HCT116 (cell line): Measurements from ENCODE around the gene SH3GL2. TPM values are rescaled to one million over a fixed set of nuclear protein-coding genes. Genes with fewer than 3 reads are reported as not detected.

Source experiments
- ATAC-seq: fragments of 200-7000 bp; cut with Tn5 transposase; 2 replicates; pipeline ENCODE4 v1.9.1; 2020; ENCODE audit warnings: mild to moderate bottlenecking, moderate library complexity
- BruUV-seq: library from RNA; stranded (reverse); fragments of 400-500 nt; replicated peaks from 2 replicates; lab custom pipeline; 2021; lab: Mats Ljungman, UMichigan
- CTCF ChIA-PET: fragments of 300-600 bp; sonication (Branson Sonifier 250); formaldehyde crosslinking; loops from one replicate; lab custom pipeline; 2021; ENCODE audit warnings: antibody characterized with exemption; lab: Charles Lee
- POLR2A ChIA-PET: fragments of 300-600, 350-600 bp; sonication (Branson Sonifier 250); formaldehyde crosslinking; loops from one replicate; lab custom pipeline; 2021; ENCODE audit warnings: antibody characterized with exemption; lab: Charles Lee
- RAD21 ChIA-PET, 2 experiments: fragments of 300-600 bp; sonication (Branson Sonifier 250); formaldehyde crosslinking; loops; one replicate each; lab custom pipeline; 2023; ENCODE audit warnings: low total read pairs in 2 of 2; ENCODE audit not compliant: uncharacterized antibody in 2 of 2, unreplicated experiment in 2 of 2, low non-redundant PET in 1 of 2; lab: Charles Lee
- DNase-seq: peaks from one replicate; pipeline ENCODE4 v3.0.0-alpha.2; 2010; ENCODE audit warnings: low read depth, low spot score
- H2AFZ ChIP-seq: fragments of 200-600 bp; shearing (Covaris generic), sonication (generic); 2 replicates; pipeline ENCODE4 v1.6.1; 2017; ENCODE audit warnings: low read depth, mixed run types, mixed read lengths, antibody characterized with exemption, low read length; ENCODE audit not compliant: poor library complexity, severe bottlenecking
- H3K27ac ChIP-seq: 2 replicates; pipeline ENCODE4 v1.5.1; 2012; ENCODE audit warnings: low read depth, low read length
- H3K27me3 ChIP-seq: fragments of 200-600 bp; sonication (generic); 2 replicates; pipeline ENCODE4 v1.6.1; 2016; ENCODE audit warnings: mixed run types, low read length, mixed read lengths; ENCODE audit not compliant: insufficient read depth
- H3K36me3 ChIP-seq, 2 experiments: fragments of 200-500 bp in 1 of 2; fragments of 200-600 bp in 1 of 2; sonication (Bioruptor generic) in 1 of 2; sonication (generic) in 1 of 2; 2 replicates each; pipeline versions ENCODE4 v1.5.1 to v1.6.1; 2014 to 2016; ENCODE audit warnings: low read length in 2 of 2, inconsistent platforms in 1 of 2, mixed read lengths in 1 of 2, mixed run types in 1 of 2; ENCODE audit not compliant: insufficient read depth in 2 of 2, control insufficient read depth in 1 of 2
- H3K4me1 ChIP-seq, 2 experiments: fragments of 200-600 bp in 1 of 2; sonication (generic) in 1 of 2; 2 replicates each; pipeline versions ENCODE4 v1.5.1 to v1.6.1; 2012 to 2017; ENCODE audit warnings: low read length in 2 of 2, inconsistent platforms in 1 of 2, mild to moderate bottlenecking in 1 of 2, mixed read lengths in 1 of 2, mixed run types in 1 of 2, moderate library complexity in 1 of 2; ENCODE audit not compliant: insufficient read depth in 2 of 2, control insufficient read depth in 1 of 2
- H3K4me2 ChIP-seq: fragments of 200-600 bp; sonication (generic); 2 replicates; pipeline ENCODE4 v1.6.1; 2017; ENCODE audit warnings: mixed run types, low read length, mixed read lengths
- H3K4me3 ChIP-seq, 2 experiments: fragments of 200-600 bp in 1 of 2; sonication (generic) in 1 of 2; replicated peaks in 1 of 2; 2 replicates each; pipeline ENCODE4 v1.5.1; 2011 to 2016; ENCODE audit warnings: low read length in 2 of 2, control low read depth in 1 of 2, low read depth in 1 of 2, mild to moderate bottlenecking in 1 of 2, mixed read lengths in 1 of 2, mixed run types in 1 of 2
- H3K79me2 ChIP-seq: fragments of 200-600 bp; sonication (generic); 2 replicates; pipeline ENCODE4 v1.6.1; 2017; ENCODE audit warnings: mild to moderate bottlenecking, mixed run types, low read length, moderate library complexity, mixed read lengths; ENCODE audit not compliant: insufficient read depth
- H3K9ac ChIP-seq: fragments of 200-600 bp; sonication (generic); 2 replicates; pipeline ENCODE4 v1.6.1; 2016; ENCODE audit warnings: low read length, mixed read lengths
- H3K9me2 ChIP-seq: fragments of 200-600 bp; sonication (generic), shearing (Covaris generic); 2 replicates; pipeline ENCODE4 v1.6.1; 2017; ENCODE audit warnings: mixed run types, mild to moderate bottlenecking, moderate library complexity; ENCODE audit not compliant: insufficient read depth
- H3K9me3 ChIP-seq, 2 experiments: fragments of 200-500 bp in 1 of 2; fragments of 200-600 bp in 1 of 2; sonication (Bioruptor generic) in 1 of 2; sonication (generic) in 1 of 2; 2 replicates each; pipeline ENCODE4 v1.6.1; 2014 to 2017; ENCODE audit warnings: low read length in 2 of 2, mixed read lengths in 2 of 2, inconsistent platforms in 1 of 2, low read depth in 1 of 2, mild to moderate bottlenecking in 1 of 2, mixed run types in 1 of 2, moderate library complexity in 1 of 2; ENCODE audit not compliant: control insufficient read depth in 1 of 2, insufficient read depth in 1 of 2
- H4K20me1 ChIP-seq: fragments of 200-600 bp; sonication (generic), shearing (Covaris generic); 2 replicates; pipeline ENCODE4 v1.6.1; 2017; ENCODE audit warnings: mixed run types, mild to moderate bottlenecking, moderate library complexity; ENCODE audit not compliant: insufficient read depth
- CBX3 ChIP-seq: IDR thresholded peaks from 2 replicates; pipeline ENCODE4 v1.6.1; 2012; ENCODE audit warnings: low read depth
- ELF1 ChIP-seq: IDR thresholded peaks from 2 replicates; pipeline ENCODE4 v1.6.1; 2012; ENCODE audit warnings: low read depth, borderline replicate concordance
- EZH2 ChIP-seq: fragments of 200-600 bp; sonication (generic); IDR thresholded peaks from 2 replicates; pipeline ENCODE4 v1.6.1; 2017; ENCODE audit warnings: antibody characterized with exemption, mixed run types
- JUND ChIP-seq: IDR thresholded peaks from 2 replicates; pipeline ENCODE4 v1.6.1; 2012
- MAX ChIP-seq: IDR thresholded peaks from 2 replicates; pipeline ENCODE4 v1.6.1; 2012
- POLR2AphosphoS5 ChIP-seq: IDR thresholded peaks from 2 replicates; pipeline ENCODE4 v1.6.1; 2011; ENCODE audit warnings: mild to moderate bottlenecking, low read depth, low read length, moderate library complexity
- SIN3A ChIP-seq: IDR thresholded peaks from 2 replicates; pipeline ENCODE4 v1.6.1; 2012; ENCODE audit warnings: low read depth
- SP1 ChIP-seq: IDR thresholded peaks from 2 replicates; pipeline ENCODE4 v1.6.1; 2012; ENCODE audit warnings: low read depth
- SRF ChIP-seq: IDR thresholded peaks from 2 replicates; pipeline ENCODE4 v1.6.1; 2012; ENCODE audit warnings: low read depth
- ZBTB33 ChIP-seq: IDR thresholded peaks from 2 replicates; pipeline ENCODE4 v1.6.1; 2011; ENCODE audit warnings: mild to moderate bottlenecking, low read length, moderate library complexity; ENCODE audit not compliant: insufficient replicate concordance; ENCODE audit errors: extremely low read depth
- ZFX ChIP-seq: fragments of 450-650 bp; IDR thresholded peaks from 2 replicates; pipeline ENCODE4 v1.6.1; 2017
- ZNF274 ChIP-seq: fragments of 200-500 bp; sonication (Bioruptor generic); IDR thresholded peaks from 2 replicates; pipeline ENCODE4 v1.6.1; 2014; ENCODE audit warnings: mild to moderate bottlenecking, low read depth, low read length, inconsistent platforms
- intact Hi-C: fragments of 100-400 bp; cut with micrococcal nuclease; formaldehyde crosslinking; loops from 2 replicates; pipeline ENCODE4 v1.10.0; 2022
- total RNA-seq: library from RNA; stranded (reverse); gene quantifications from one replicate; pipeline ENCODE4 v1.2.1, GENCODE V29; 2021; ENCODE audit not compliant: unreplicated experiment
- TF ChIP-seq, protein P1 (sequence below): IDR thresholded peaks from 2 replicates; pipeline ENCODE4 v1.6.1; 2012; ENCODE audit warnings: low read depth
- TF ChIP-seq, protein P2 (sequence below): IDR thresholded peaks from 2 replicates; pipeline ENCODE4 v1.6.1; 2012

The SH3GL2 gene
- total RNA-seq, 1 experiment from 2014 or later = not detected

- CTCF ChIA-PET = no interaction called here
- no peak for TF ChIP-seq CBX3
- TF ChIP-seq SP1 = no peak
- no peak for TF ChIP-seq ZFX
- TF ChIP-seq MAX = no peak
- TF ChIP-seq, protein P1, sequence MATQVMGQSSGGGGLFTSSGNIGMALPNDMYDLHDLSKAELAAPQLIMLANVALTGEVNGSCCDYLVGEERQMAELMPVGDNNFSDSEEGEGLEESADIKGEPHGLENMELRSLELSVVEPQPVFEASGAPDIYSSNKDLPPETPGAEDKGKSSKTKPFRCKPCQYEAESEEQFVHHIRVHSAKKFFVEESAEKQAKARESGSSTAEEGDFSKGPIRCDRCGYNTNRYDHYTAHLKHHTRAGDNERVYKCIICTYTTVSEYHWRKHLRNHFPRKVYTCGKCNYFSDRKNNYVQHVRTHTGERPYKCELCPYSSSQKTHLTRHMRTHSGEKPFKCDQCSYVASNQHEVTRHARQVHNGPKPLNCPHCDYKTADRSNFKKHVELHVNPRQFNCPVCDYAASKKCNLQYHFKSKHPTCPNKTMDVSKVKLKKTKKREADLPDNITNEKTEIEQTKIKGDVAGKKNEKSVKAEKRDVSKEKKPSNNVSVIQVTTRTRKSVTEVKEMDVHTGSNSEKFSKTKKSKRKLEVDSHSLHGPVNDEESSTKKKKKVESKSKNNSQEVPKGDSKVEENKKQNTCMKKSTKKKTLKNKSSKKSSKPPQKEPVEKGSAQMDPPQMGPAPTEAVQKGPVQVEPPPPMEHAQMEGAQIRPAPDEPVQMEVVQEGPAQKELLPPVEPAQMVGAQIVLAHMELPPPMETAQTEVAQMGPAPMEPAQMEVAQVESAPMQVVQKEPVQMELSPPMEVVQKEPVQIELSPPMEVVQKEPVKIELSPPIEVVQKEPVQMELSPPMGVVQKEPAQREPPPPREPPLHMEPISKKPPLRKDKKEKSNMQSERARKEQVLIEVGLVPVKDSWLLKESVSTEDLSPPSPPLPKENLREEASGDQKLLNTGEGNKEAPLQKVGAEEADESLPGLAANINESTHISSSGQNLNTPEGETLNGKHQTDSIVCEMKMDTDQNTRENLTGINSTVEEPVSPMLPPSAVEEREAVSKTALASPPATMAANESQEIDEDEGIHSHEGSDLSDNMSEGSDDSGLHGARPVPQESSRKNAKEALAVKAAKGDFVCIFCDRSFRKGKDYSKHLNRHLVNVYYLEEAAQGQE = no peak
- no peak for TF ChIP-seq EZH2
- no peak for TF ChIP-seq ZNF274
- TF ChIP-seq, all 23 proteins: peak for 0
- Histone ChIP-seq H4K20me1 (no peaks in the 10 kb centered on the region), H3K9me3 (no peaks in the 10 kb centered on the region), H3K27me3 (peaks cover 10% of the 10 kb centered on the region; the same call in 1 of the 2 replicates), H3K4me3 (no peak overlapping the region), H3K36me3 (no peaks in the 10 kb centered on the region), H3K4me1 (no peaks in the 10 kb centered on the region), H3K9me2 (no peaks in the 10 kb centered on the region), H2AFZ (no peak overlapping the region), H3K4me2 (no peak overlapping the region), H3K9ac (no peak overlapping the region), H3K27ac (no peak overlapping the region), H3K79me2 (no peaks in the 10 kb centered on the region)
- no TSS peak for BruUV-seq
- intact Hi-C loops = no loop called here
- ATAC-seq = no peak
- ChIA-PET POLR2A (no interaction called here), RAD21 (no interaction called here)
- DNase-seq = no peak
Observed at GRCh38 chr9:17588395-17588794, 9.5 kb downstream of the SH3GL2 start.

GRCh38 chr9:17588941-17589340 lies 10.1 kb downstream of the SH3GL2 start:
- TF ChIP-seq POLR2AphosphoS5 (no peak), ZNF274 (no peak), SP1 (no peak), ZBTB33 (no peak), SRF (no peak), SIN3A (no peak), ELF1 (no peak), CBX3 (no peak), JUND (no peak), EZH2 (no peak)
- TF ChIP-seq, protein P2, sequence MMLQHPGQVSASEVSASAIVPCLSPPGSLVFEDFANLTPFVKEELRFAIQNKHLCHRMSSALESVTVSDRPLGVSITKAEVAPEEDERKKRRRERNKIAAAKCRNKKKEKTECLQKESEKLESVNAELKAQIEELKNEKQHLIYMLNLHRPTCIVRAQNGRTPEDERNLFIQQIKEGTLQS = no peak
- CTCF ChIA-PET = no interaction called here
- no peaks in the 10 kb centered on the region; a peak in 1 of 4 replicates for H3K9me3 ChIP-seq

More at GRCh38 chr9:17588941-17589340, 10.1 kb downstream of the SH3GL2 start:
- Histone ChIP-seq H3K9me2 (no peaks in the 10 kb centered on the region), H3K4me2 (no peak overlapping the region), H3K79me2 (no peaks in the 10 kb centered on the region), H2AFZ (no peak overlapping the region), H3K9ac (no peak overlapping the region), H3K4me1 (no peaks in the 10 kb centered on the region), H4K20me1 (no peaks in the 10 kb centered on the region), H3K27ac (no peak overlapping the region), H3K36me3 (no peaks in the 10 kb centered on the region), H3K27me3 (peaks cover 10% of the 10 kb centered on the region; the same call in 1 of the 2 replicates), H3K4me3 (no peak overlapping the region)
- no TSS peak for BruUV-seq
- ChIA-PET RAD21 (no interaction called here), POLR2A (no interaction called here)
- intact Hi-C loops = no loop called here
- DNase-seq (no peak), ATAC-seq (no peak)
